Inflammatory macrophage treated with lipopolysaccharide for 4 hours (primary cell): ENCODE measurements around the gene AJM1.
A peak's percentile ranks its signal among the peaks of the same experiment; 100 is the strongest.
"Not testable (repeated sequence)": the region's sequence is repeated elsewhere in the genome, so short reads cannot be mapped to it uniquely, and the experiment has no call there.

ENCODE experiments used
- DNase-seq: peaks from one replicate; pipeline ENCODE4 v3.0.0-alpha.2; 2020

Gene AJM1

DNA sequence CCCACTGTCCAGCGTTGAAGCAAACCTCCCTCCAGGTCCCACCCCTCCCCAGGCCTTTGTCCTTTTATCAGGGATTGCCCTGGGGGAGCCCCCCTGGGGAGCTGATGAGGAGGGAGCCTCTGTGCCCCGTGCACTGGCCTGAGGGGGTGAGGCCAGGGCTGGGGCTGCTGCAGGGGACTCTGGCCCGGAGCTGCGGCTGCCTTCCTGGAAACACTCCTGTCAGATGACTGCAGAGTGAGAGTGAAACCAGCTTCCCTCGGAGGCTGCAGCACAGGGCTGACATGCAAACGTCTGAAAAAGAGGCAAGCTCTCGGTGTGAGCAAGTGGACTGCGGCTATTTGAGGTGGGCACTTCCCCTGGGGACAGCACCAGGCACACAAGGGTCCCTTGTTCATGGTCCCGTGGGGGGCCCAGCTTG is 39.4 kb downstream of the AJM1 start:
- peak; percentile 84 for DNase-seq

DNA sequence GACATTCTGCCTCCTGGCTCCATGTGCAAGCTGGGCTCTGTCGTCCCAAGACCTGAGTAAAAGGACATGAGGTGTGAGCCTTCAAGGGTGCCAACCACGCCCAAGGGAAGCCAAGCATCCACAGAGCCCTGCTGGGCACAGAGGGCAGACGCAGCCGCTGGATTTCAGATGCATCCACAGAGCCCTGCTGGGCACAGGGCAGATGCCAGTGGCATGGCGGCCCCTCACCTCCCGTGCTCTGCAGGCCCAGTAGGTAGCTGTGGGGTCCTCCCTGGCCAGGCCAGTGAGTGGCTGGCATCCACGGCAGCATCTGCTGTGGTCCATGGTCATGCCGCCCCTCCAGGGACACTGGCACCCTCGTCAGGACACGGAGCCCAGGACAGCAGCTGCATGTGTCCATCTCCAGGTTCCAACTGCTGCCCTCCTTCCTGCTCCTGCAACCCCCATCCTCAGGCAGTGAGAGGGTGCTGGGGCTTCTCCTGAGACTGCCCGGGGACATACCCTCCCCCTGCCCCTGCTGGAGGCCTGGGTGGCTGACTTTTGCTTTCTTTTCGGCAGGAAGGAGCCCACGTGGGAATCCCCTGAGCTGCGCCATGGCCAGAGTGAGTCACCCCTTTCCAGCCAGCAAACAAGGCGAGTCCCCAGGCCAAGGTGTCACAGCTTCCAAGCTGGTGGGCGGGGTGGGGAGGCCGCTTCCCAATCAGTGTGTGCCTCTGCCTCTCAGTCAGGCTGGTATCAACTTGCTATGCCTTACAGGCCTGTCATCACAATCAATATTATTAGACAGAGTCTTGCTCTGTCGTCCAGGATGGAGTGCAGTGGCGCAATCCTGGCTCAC is 40.0 kb downstream of the AJM1 start:
- peak; percentile 96 for DNase-seq

DNA sequence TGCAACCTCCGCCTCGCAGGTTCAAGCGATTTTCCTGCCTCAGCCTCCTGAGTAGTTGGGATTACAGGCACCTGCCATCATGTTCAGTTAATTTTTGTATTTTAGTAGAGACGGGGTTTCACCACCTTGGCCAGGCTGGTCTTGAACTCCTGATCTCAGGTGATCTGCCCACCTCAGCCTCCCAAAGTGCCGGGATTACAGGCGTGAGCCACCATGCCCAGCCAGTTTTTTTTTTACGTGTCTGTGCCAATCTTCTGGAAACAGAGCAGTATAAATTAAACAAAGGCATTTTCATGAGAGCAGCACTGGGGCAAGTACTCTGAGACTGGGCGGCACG is 40.6 kb downstream of the AJM1 start:
- DNase-seq, result not testable (repeated sequence)

DNA sequence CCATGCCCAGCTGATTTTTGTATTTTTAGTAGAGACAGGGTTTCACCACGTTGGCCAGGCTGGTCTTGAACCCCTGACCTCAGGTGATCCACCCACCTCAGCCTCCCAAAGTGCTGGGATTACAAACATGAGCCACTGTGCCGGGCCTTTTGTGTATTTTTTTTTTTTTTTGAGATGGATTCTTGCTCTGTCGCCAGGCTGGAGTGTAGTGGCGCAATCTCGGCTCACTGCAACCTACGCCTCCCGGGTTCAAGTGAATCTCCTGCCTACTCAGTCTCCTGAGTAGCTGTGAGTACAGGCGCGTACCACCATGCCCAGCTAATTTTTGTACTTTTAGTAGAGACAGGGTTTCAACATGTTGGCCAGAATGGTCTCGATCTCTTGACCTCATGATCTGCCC is 41.4 kb downstream of the AJM1 start:
- not testable (repeated sequence) for DNase-seq

DNA sequence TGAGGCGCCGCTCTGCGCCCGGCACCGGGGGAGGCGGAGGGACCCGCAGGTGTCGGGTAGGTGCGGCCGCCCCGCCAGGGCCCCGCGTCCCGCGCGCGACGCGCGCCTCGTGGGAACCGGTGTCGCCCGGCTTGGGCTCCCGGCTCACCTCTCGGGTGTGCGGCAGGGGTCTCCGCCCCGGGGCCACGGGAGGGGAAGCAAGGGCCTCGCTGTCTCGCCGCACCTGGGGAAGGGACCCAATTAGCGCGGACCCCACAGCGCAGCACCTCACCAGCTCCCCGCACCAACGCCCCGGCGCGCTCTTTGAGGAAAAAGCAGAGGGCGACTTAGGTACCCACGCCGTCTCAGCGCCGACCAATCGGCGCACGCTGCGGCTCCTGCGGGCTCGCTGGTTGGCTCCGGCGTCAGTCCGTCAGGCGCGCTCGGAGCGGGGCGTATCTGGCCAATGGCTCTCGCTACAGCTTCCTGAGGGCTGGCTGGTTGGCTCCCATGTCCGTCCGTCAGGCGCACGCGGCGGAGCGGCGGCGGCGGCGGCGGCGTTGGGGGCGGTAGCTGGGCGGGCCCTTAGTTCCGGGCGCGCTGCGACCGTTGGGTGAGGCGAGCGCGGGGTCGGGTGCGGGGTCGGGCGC is 43.8 kb downstream of the AJM1 start, which contains the start of gene TRAF2:
Gene TRAF2, plus strand, starts transcription at position 567 of the 629 bp plus-strand sequence. CDS start 12,225 bp downstream, outside the sequence.
- DNase-seq, result peak; percentile 99

DNA sequence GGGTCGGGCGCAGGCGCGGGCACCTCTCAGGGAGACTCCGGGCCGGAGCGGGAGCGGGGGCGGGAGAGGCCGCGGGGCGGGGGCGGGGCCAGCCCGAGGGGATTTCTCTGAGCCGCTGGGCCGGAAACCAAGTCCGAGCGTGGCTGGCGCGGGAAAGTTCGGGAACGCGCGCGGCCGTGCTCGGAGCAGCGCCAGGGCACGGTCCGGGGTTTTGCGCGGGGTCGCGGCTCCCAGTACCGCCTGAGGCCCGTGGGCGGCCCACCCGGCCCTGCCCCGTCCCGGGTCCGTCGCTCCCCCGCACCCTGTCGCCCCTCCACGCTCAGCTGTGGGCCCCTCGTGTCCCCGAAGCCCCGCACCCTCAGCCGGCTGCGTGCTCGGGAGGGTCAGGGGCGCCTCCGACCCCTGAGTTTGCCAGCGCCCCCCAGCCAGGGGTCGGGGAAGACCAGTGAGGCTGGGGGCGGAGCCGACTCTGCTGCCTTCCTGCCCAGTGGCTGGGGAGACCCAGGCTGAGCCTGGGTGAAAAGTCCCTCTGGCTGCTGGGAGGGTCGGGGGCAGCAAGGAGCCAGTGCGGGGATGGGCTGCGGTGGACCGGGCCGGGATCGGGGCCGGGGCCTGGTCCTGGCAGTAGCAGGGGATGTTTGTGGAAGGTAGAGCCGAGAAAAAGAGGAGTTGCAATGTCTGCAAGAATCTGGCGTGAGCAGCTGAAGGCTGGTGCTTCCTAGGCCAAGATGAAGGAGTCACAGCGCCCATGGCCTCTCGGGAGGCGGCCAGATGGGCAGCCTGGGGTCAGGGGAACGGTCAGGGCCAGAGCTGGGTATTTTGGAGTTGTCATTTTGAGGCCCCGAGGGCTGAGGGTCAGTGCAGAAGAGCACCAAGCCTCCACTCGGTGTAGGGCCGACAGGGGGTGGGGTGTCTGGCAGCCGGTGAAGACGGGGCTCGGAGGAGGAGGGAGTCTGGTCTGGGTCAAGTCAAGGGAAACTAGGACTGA is 44.6 kb downstream of the AJM1 start:
- DNase-seq, result peak; percentile 66

DNA sequence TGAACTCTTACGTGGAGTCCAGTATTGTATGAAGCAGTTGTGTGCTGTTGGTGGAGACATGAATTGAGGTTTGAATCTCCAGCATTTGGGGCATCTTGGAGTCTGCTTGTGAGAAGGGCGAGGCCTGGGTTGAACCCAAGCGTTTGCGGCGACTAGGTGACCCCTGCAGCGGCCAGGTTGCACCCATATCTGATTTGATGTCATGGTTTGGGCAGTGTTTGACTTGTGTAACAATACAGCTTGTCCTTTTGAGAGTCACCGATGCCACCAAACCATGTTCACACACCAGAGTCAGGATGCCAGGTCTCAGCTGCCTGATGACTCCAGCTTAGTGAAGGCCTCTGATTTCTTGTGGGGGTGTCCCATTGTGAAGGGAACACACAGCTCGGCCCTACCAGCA is 46.2 kb downstream of the AJM1 start:
- DNase-seq, result no peak

DNA sequence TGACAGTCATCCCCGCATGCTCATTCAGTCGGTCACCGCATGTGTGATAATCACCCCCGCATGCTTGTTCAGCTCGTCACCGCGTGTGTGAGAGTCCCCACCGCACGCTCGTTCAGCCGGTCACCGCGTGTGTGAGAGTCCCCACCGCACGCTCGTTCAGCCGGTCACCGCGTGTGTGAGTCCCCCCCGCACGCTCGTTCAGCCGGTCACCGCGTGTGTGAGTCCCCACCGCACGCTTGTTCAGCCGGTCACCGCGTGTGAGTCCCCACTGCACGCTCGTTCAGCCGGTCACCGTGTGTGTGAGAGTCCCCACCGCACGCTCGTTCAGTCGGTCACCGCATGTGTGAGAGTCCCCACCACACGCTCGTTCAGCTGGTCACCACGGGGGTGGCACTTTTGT is 47.6 kb downstream of the AJM1 start:
- no peak for DNase-seq

DNA sequence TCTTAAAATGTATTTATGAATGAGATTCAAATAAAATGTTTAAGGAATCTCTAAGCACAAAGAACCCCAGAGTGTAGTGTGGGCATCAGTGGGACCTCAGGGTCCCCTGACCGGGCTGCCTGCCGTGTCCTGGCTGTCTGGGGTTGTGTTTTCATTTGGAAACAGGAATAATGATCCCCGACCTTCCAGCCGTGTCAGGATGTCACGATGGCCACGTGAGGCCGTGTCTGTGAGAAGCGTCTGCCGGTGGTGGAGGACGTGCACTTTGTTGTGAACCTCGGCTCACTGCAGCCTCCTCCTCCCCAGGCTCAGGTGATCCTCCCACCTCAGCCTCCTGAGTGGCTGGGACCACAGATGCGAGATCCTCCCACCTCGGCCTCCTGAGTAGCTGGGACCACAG is 48.4 kb downstream of the AJM1 start:
- DNase-seq, result no peak
